Fibroblast of mammary gland (primary cell): Measurements from ENCODE around the gene FBXO2.

Experiments used
- DNase-seq: peaks from one replicate; pipeline ENCODE4 v3.0.0-alpha.2; 2010; ENCODE audit warnings: low read depth
- H3K4me3 ChIP-seq: 2 replicates; pipeline ENCODE4 v1.5.1; 2011; ENCODE audit warnings: low read depth, mild to moderate bottlenecking, low read length, moderate library complexity; ENCODE audit not compliant: control insufficient read depth
- TF ChIP-seq, protein P1 (sequence below): conservative IDR thresholded peaks from 2 replicates; pipeline ENCODE4 v1.5.1; 2011; ENCODE audit warnings: low read depth, low read length, inconsistent platforms; ENCODE audit not compliant: control insufficient read depth, insufficient read depth

The FBXO2 gene

DNA sequence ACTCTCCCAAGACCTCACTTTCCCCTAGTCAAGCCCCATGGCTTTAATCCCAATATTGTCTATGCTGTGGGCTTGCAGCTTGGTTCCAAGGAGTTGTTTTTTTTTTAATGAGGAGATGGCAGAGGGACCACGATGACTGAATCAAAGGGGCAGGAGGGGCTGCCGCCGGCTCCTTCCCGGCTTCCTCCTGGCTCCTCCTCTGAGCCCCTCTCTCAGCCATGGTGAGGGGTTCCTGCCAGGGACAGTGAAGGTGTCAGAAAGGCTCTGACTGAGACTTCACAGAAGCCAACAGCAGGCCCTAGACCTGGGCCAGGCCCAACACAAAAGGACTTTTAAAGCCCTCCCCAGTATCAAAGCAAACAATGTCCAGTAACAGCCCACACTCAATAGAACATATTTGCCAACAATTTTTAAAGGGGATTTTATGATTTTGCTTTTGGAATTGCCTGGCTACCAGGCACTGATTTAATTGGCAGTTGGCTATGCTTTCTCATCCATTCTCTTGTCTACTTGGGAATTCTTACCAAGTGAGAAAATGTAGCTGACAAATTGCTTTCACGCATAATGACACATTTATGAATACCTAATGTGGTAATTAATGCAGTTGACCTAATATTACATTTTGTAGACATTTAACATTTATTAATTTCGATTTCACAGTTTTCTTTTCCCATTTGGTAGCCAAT is 54.2 kb downstream of the FBXO2 start:
- TF ChIP-seq, protein P1, sequence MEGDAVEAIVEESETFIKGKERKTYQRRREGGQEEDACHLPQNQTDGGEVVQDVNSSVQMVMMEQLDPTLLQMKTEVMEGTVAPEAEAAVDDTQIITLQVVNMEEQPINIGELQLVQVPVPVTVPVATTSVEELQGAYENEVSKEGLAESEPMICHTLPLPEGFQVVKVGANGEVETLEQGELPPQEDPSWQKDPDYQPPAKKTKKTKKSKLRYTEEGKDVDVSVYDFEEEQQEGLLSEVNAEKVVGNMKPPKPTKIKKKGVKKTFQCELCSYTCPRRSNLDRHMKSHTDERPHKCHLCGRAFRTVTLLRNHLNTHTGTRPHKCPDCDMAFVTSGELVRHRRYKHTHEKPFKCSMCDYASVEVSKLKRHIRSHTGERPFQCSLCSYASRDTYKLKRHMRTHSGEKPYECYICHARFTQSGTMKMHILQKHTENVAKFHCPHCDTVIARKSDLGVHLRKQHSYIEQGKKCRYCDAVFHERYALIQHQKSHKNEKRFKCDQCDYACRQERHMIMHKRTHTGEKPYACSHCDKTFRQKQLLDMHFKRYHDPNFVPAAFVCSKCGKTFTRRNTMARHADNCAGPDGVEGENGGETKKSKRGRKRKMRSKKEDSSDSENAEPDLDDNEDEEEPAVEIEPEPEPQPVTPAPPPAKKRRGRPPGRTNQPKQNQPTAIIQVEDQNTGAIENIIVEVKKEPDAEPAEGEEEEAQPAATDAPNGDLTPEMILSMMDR, result no peak
- no peak overlapping the region for H3K4me3 ChIP-seq
- no peak for DNase-seq

DNA sequence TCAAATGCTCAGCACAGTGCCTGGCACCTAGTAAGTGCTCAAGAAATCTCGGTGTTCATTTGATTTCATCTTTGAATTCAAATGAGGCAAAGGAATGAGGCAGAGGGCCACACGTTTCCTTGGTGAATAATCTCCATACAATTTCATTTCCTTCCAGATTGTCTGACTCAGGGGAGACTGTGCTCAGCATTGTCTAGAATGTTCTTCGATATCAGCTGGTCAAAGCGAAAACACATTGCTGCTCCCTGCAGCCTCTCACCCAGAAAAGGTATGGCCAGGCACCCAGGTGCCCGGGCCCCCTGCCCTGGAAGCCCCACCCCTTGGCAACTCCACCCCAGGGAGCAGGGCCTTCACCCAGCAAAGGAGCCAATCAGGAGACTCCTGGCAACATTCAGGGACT is 55.8 kb downstream of the FBXO2 start:
- H3K4me3 ChIP-seq, result no peak overlapping the region
- peak; percentile 8 for DNase-seq
- TF ChIP-seq, protein P1, result no peak
